Testis (tissue), 3 donors: ENCODE data around the gene HEXIM1. TPM values are rescaled to one million over a fixed set of nuclear protein-coding genes. Genes with fewer than 3 reads are reported as not detected.
A peak's percentile ranks its signal among the peaks of the same experiment; 100 is the strongest.

Experiments used
- DNase-seq: peaks from one replicate; pipeline ENCODE4 v3.0.0-alpha.2; 2019
- H3K27ac ChIP-seq, 2 donors: fragments of 200-600 bp; sonication (generic); one replicate each; pipeline ENCODE4 v1.5.1; 2019
- H3K27me3 ChIP-seq: fragments of 200-600 bp; sonication (generic); one replicate; pipeline ENCODE4 v1.5.1; 2019
- H3K36me3 ChIP-seq: fragments of 200-600 bp; sonication (generic); one replicate; pipeline ENCODE4 v1.5.1; 2017; ENCODE audit warnings: low read depth; ENCODE audit errors: missing control alignments
- H3K4me1 ChIP-seq: fragments of 200-600 bp; sonication (generic); one replicate; pipeline ENCODE4 v1.5.1; 2019
- H3K4me3 ChIP-seq, 2 donors: fragments of 200-600 bp; sonication (generic); one replicate each; pipeline ENCODE4 v1.5.1; 2017 to 2019
- H3K9me3 ChIP-seq: fragments of 200-600 bp; sonication (generic); one replicate; pipeline ENCODE4 v1.5.1; 2017
- POLR2A ChIP-seq: fragments of 450-650 bp; IDR thresholded peaks from one replicate; pipeline ENCODE4 v1.6.1; 2017; ENCODE audit warnings: antibody characterized with exemption, mild to moderate bottlenecking, moderate library complexity
- WGBS, 2 donors: methylation state at CpG; one replicate each; pipeline ENCODE4 v1.1.5; 2018; 5-methylcytosine and 5-hydroxymethylcytosine counted together
- intact Hi-C: fragments of 100-400 bp; cut with DNase I; formaldehyde crosslinking; loops from one replicate; pipeline ENCODE4 v1.15.1; 2023; ENCODE audit warnings: low total_unique reads
- polyA plus RNA-seq: library from polyadenylated mRNA; stranded (reverse); fragments of 350-450 nt; fragmentation: Illumina TruSeq; extraction: RNeasy Lipid Tissue Mini Kit (QIAGEN cat#74804); gene quantifications from one replicate; pipeline ENCODE4 v1.2.3, GENCODE V29; 2014; ENCODE audit warnings: low read depth, low replicate concordance; ENCODE audit not compliant: insufficient read depth
- total RNA-seq, 2 donors: library from RNA; depleted of rRNA; stranded (reverse); fragments of >200 nt; gene quantifications; one replicate each; pipeline ENCODE4 v1.2.3, GENCODE V29; 2016
- TF ChIP-seq, protein P1 (sequence below), 3 experiments: fragments of 450-650 bp in 2 of 3; fragments of 200-600 bp in 1 of 3; sonication (generic) in 1 of 3; IDR thresholded peaks; one replicate each; pipeline ENCODE4 v1.5.1; 2016 to 2019; ENCODE audit warnings: antibody characterized with exemption in 3 of 3, mild to moderate bottlenecking in 2 of 3, moderate library complexity in 1 of 3

The HEXIM1 gene
- total and polyA plus RNA-seq, 3 donors from 2014 or later, result 38.8 to 68.8 (median 51.8) TPM

DNA sequence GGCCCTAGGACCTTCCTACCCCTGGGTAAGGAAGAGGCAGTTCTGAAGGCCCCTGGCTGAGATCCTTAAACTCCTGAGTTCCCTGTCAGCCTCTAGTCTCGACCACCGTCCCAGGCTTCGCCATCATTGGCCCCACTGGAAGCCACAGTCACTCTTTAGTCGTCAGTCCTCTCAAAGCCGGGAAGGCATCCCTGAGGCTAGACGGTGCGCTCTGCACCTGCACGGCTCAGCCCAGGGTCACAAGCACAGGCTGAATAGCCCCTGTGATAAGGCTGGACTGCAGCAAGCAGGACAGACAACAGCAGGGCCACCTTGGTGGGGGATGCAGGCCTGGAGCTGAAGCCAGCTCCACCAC, 3.3 kb upstream of the HEXIM1 start:
- Histone ChIP-seq H3K4me3 (peak overlapping the region in 1 of 2 donors; percentile 55), H3K4me1 (peaks cover 23% of the 10 kb centered on the region), H3K27ac (peak overlapping the region; percentile 93 to 98), H3K9me3 (no peaks in the 10 kb centered on the region), H3K27me3 (no peaks in the 10 kb centered on the region), H3K36me3 (no peaks in the 10 kb centered on the region)
- 35 to 53% methylated on average over 8 of the region's 8 CpGs for WGBS, 2 donors
- DNase-seq, result no peak
- intact Hi-C loops, result no loop called here
- TF ChIP-seq, protein P1, sequence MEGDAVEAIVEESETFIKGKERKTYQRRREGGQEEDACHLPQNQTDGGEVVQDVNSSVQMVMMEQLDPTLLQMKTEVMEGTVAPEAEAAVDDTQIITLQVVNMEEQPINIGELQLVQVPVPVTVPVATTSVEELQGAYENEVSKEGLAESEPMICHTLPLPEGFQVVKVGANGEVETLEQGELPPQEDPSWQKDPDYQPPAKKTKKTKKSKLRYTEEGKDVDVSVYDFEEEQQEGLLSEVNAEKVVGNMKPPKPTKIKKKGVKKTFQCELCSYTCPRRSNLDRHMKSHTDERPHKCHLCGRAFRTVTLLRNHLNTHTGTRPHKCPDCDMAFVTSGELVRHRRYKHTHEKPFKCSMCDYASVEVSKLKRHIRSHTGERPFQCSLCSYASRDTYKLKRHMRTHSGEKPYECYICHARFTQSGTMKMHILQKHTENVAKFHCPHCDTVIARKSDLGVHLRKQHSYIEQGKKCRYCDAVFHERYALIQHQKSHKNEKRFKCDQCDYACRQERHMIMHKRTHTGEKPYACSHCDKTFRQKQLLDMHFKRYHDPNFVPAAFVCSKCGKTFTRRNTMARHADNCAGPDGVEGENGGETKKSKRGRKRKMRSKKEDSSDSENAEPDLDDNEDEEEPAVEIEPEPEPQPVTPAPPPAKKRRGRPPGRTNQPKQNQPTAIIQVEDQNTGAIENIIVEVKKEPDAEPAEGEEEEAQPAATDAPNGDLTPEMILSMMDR (IDR thresholded peaks at IDR 0.05), result no peak
- TF ChIP-seq POLR2A, result no peak

DNA sequence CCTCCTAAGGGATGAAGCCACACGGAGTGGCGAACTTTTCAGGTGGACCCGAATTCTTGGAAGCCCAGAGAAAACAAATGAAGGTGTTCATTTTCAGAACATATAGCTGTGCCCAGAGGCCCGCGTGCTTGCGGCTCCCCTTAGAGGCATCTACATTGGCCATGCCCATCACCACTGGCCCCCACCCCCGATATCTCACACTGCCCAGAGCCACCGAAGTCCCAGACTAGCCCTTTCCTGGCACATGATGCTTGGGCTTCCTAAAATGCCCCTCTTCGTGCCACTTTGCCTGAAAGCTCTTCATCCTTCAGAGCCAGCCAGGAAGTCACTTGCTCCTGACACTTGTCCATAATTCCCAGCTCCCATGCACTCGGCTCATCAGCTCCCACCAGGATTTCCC, 2.1 kb upstream of the HEXIM1 start:
- DNase-seq, result no peak
- H3K36me3 ChIP-seq, result no peaks in the 10 kb centered on the region
- peak overlapping the region; percentile 97 to 99 for H3K27ac ChIP-seq
- TF ChIP-seq, protein P1 (IDR thresholded peaks at IDR 0.05), result no peak
- no peak for TF ChIP-seq POLR2A
- H3K9me3 ChIP-seq, result no peaks in the 10 kb centered on the region
- 85 to 91% methylated on average over 10 of the region's 10 CpGs for WGBS, 2 donors
- intact Hi-C loops, result no loop called here
- no peaks in the 10 kb centered on the region for H3K27me3 ChIP-seq
- peaks cover 26% of the 10 kb centered on the region for H3K4me1 ChIP-seq
- no peak overlapping the region for H3K4me3 ChIP-seq

DNA sequence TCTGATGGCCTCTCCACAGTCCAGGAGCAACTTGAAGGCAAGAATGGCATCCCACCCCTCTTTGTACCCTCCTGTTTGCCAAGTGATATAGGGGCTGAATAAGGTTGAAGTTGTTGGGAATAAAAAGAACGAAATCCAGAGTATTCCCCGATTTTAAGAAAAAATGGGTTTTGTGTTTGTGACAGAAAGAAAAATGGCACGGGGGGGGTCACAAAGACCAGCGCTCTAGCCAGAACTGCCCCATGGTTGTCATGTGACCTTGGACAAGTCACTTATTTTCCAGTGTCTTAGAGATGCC, 1.7 kb upstream of the HEXIM1 start:
- Histone ChIP-seq H3K27ac (peak overlapping the region; percentile 97 to 99), H3K9me3 (no peaks in the 10 kb centered on the region), H3K4me3 (peak overlapping the region in 1 of 2 donors; percentile 91), H3K4me1 (peaks cover 30% of the 10 kb centered on the region), H3K27me3 (no peaks in the 10 kb centered on the region), H3K36me3 (no peaks in the 10 kb centered on the region)
- intact Hi-C loops, result no loop called here
- TF ChIP-seq, protein P1 (IDR thresholded peaks at IDR 0.05), result no peak
- no peak for TF ChIP-seq POLR2A
- DNase-seq, result no peak
- WGBS, 2 donors, result 37 to 45% methylated on average over 4 of the region's 4 CpGs

DNA sequence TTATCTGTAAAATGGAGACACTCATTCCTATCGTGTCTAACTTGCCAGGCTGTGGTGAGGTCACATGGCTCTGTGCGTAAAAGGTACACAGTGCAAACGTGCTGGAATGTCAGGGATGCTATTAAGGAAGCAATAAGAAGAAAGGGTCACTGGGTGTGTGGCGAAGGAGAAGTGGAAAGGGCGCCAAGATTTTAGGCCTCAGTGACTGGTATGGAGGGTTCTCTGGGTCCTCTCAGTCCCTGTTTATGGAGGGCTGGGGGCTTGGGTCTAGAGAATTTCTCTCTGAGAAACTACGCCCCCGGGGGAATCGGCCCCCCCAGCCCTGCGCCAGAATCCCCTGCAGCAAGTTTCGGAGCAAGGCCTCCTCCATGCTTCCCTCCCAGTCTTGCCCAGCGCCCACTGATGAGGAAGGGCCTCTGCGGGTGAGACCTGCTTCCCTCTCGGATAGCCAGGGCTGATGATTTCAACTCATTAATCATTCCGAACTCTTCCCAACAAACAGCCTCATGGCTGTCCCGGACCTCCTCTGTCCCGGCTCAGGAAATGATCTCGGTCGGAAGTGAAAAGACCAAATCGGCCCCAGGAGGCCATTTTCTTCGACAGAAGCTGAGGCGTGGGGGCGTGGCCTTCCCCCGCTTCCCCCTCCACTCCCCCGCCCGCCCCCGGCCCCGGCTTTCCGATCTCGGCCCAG, 1.2 kb upstream of the HEXIM1 start:
- Histone ChIP-seq H3K27ac (peak overlapping the region; percentile 97 to 99), H3K27me3 (no peaks in the 10 kb centered on the region), H3K4me1 (peaks cover 33% of the 10 kb centered on the region), H3K9me3 (no peaks in the 10 kb centered on the region), H3K36me3 (no peaks in the 10 kb centered on the region), H3K4me3 (peak overlapping the region; percentile 70 to 91)
- no peak for TF ChIP-seq POLR2A
- TF ChIP-seq, protein P1 (IDR thresholded peaks at IDR 0.05), result no peak
- intact Hi-C loops, result no loop called here
- peak; percentile 82 for DNase-seq
- WGBS, 2 donors, result 3% methylated on average over 23 to 29 of the region's 29 CpGs

DNA sequence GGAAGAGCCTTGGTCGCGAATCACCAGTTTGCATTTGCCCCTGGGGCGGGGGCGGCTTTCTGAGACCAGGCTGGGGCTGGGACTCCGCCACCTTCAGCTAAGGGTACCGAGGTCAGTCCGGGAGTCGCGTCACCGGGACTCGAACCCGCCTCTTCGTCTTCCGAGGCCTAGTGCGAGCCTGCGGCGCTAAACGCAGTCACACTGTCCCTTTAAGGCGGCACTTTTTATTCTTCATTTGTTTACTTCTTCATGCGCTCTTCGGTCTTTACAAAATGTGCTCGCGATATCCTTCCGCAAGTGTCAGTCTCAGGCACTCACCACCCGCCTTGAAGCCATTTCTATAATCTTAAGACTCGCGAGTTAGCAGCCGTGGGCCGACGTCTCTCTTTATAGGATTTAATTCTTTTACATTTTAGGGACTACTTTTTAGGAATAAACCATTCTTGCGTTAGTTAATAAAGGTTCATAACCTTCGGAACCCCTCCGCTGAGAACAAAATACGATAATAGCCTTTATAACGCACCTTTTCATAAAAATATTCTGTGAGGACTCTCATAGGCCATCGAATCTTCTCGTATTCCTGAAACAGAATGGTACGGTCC, 593 bp upstream of the HEXIM1 start:
- no peak for TF ChIP-seq POLR2A
- TF ChIP-seq, protein P1 (IDR thresholded peaks at IDR 0.05), result peak in 1 of 3 experiments; percentile 18
- H3K36me3 ChIP-seq, result no peaks in the 10 kb centered on the region
- H3K27me3 ChIP-seq, result no peaks in the 10 kb centered on the region
- peak overlapping the region; percentile 97 to 99 for H3K27ac ChIP-seq
- peaks cover 33% of the 10 kb centered on the region for H3K4me1 ChIP-seq
- WGBS, 2 donors, result 0% methylated on average over 34 to 38 of the region's 38 CpGs
- peak overlapping the region; percentile 70 to 91 for H3K4me3 ChIP-seq
- intact Hi-C loops, result no loop called here
- DNase-seq, result peak; percentile 88
- no peaks in the 10 kb centered on the region for H3K9me3 ChIP-seq
